LNCaP clone FGC (cell line): ENCODE data around the gene ERBB4.

Experiments used
- DNase-seq: peaks from one replicate; pipeline ENCODE4 v3.0.0-alpha.2; 2011; ENCODE audit warnings: low read depth
- H3K4me3 ChIP-seq: 2 replicates; pipeline ENCODE4 v1.5.1; 2011; ENCODE audit warnings: mild to moderate bottlenecking, low read depth, low read length, control low read depth
- TF ChIP-seq, protein P1 (sequence below): IDR thresholded peaks from 2 replicates; pipeline ENCODE4 v1.5.1; 2012; ENCODE audit warnings: mild to moderate bottlenecking; ENCODE audit not compliant: control insufficient read depth, insufficient read depth; ENCODE audit errors: extremely low read depth

Gene ERBB4

DNA sequence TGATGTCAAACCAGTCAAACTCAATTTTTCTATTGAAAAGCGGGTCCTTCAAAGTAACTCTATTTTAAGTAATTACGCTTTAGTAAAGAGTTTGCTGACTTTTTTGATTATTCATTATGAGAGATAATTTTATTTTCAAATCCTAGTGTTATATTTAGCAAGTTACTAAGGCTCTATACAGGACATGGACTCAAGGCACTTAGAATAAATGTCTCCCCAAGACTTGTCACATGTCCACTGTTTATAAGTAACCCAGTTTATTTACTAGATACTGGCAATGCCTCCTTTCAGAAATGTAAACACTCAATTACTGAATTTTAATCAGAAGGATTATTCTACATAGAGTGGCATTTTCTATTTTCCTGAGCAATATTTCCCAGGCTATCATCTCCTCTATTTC lies 638.1 kb downstream of the ERBB4 start:
- TF ChIP-seq, protein P1, sequence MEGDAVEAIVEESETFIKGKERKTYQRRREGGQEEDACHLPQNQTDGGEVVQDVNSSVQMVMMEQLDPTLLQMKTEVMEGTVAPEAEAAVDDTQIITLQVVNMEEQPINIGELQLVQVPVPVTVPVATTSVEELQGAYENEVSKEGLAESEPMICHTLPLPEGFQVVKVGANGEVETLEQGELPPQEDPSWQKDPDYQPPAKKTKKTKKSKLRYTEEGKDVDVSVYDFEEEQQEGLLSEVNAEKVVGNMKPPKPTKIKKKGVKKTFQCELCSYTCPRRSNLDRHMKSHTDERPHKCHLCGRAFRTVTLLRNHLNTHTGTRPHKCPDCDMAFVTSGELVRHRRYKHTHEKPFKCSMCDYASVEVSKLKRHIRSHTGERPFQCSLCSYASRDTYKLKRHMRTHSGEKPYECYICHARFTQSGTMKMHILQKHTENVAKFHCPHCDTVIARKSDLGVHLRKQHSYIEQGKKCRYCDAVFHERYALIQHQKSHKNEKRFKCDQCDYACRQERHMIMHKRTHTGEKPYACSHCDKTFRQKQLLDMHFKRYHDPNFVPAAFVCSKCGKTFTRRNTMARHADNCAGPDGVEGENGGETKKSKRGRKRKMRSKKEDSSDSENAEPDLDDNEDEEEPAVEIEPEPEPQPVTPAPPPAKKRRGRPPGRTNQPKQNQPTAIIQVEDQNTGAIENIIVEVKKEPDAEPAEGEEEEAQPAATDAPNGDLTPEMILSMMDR: no peak
- DNase-seq: no peak
- no peak overlapping the region for H3K4me3 ChIP-seq

DNA sequence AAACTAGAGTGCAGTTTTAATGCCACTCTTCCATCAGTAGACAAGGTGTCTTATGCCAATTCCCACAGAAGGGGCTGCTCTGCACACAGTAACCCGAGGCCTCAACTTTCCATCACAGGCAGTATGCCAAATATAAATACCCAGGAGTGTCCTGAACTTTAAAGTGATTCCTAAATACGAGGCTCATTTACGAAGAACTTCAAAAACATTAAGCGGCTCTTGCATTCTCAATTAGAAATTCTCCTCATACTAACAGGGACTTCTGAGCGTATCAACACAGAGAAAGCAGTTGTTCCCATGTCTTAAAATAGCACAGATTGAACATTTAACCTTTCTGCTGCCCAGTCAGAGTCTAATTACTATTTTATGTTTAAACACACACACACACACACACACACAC lies 638.6 kb downstream of the ERBB4 start:
- no peak overlapping the region for H3K4me3 ChIP-seq
- TF ChIP-seq, protein P1: no peak
- no peak for DNase-seq

DNA sequence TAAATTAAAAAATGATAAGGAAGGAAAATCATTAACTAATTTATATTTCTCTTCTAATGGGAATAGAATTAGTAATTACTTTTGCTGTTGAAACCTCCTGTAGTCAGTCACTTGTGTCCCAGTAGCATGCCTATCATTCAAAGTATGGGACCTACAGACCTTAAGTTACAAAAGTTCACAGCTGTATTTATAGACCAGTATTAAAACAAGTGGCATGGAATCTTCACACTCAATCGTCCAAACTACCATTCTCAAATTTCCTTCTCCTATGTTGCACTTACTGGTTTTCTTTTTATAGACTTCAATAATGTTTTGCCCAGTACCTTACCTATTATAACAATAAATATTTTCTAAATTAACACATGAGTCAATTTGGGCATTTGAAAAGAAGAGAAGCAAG lies 639.9 kb downstream of the ERBB4 start:
- TF ChIP-seq, protein P1: no peak
- DNase-seq: no peak
- H3K4me3 ChIP-seq: no peak overlapping the region

DNA sequence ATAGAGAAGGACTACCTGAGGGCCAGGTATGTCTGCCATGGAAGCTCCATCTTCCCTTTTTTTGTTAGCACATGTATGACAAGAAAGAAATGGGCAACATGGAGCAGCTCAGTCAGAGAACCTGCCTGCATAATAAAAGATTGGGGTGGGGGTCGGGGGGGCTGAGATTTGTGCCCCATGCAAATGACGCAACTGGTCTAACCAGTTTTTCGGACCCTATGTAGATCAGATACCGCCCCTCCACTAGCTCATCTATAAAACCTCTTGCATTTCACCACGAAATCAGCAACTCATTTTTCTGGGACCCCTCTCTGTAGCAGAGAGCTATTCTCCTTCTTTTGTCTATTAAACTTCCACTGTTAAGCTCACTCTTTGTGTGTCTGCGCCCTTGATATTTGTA lies 657.2 kb downstream of the ERBB4 start:
- DNase-seq: no peak
- TF ChIP-seq, protein P1: no peak
- no peak overlapping the region for H3K4me3 ChIP-seq

DNA sequence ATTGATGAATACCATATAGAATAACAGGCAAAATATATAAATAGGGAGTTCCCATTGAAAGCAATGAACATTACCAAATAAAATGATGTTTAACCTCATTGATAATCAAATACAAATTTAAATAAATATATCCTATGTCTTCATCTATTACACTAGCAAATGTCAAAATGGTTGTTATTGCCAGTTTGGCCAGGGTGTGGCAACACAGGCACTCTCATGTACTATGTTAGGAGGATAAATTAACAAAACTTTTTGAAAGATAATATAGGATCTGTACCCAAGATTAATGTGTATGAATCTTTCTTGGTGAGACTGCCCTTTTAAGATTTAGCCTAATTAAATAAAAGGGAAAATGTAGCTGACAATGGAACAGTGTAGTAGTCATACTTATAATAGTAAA lies 659.3 kb downstream of the ERBB4 start:
- H3K4me3 ChIP-seq: no peak overlapping the region
- DNase-seq: no peak
- TF ChIP-seq, protein P1: peak; percentile 51

DNA sequence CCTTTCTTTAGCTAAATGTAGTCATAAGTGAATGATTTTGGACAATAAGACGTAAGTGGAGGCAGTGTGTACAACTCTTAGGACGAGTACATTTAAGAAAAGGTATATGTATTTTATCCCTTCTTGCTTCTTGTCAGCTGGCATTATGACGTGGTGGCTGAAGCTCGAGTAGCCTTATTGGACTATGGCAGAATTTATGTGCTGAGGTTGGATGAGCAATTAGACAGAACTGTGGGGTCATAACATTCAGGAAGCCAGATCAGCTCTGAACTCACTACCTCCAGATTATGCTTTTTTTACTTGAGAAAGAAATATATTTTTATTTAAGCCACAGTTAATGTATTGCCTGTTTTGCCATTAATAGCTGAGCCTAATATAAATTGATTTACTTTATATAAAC lies 661.5 kb downstream of the ERBB4 start:
- no peak for DNase-seq
- TF ChIP-seq, protein P1: no peak
- no peak overlapping the region for H3K4me3 ChIP-seq

DNA sequence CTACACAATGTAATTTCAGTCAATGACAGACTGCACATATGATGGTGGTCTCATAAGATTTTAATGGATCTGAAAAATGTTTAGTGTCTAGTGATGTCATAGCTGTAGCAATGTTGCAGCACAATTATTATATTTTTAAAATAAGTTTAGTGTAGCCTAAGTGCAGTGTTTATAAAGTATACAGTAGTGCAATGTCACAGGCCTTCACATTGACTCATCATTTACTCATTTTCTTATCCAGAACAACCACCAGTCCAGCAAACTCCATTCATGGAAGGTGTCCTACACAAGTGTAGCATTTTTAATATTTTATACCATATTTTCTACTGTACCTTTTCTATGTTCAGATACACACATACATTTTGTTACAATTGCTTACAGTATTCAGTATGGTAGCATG lies 663.1 kb downstream of the ERBB4 start:
- DNase-seq: no peak
- TF ChIP-seq, protein P1: no peak
- no peak overlapping the region for H3K4me3 ChIP-seq
